DND-41 (cell line): ENCODE data around the gene TMEM132C.

Source experiments
- ATAC-seq: fragments of 200-7000 bp; cut with Tn5 transposase; 3 replicates; pipeline ENCODE4 v1.9.1; 2021; ENCODE audit warnings: low read depth; ENCODE audit not compliant: insufficient read depth
- DNase-seq: peaks from one replicate; pipeline ENCODE4 v3.0.0-alpha.2; 2020
- H2AFZ ChIP-seq: 2 replicates; pipeline ENCODE4 v1.6.0; 2012; ENCODE audit warnings: low read depth, low read length
- H3K27ac ChIP-seq: 2 replicates; pipeline ENCODE4 v1.5.1; 2012; ENCODE audit warnings: low read length, inconsistent platforms
- H3K27me3 ChIP-seq: fragments of 200-600 bp; sonication (generic); 2 replicates; pipeline ENCODE4 v1.6.0; 2012; ENCODE audit warnings: low read length, mild to moderate bottlenecking, inconsistent platforms; ENCODE audit not compliant: insufficient read depth, poor library complexity
- H3K36me3 ChIP-seq: 2 replicates; pipeline ENCODE4 v1.5.1; 2012; ENCODE audit warnings: low read length, inconsistent platforms; ENCODE audit not compliant: insufficient read depth
- H3K4me1 ChIP-seq: 2 replicates; pipeline ENCODE4 v1.5.1; 2012; ENCODE audit warnings: mild to moderate bottlenecking, low read length; ENCODE audit not compliant: insufficient read depth
- H3K4me2 ChIP-seq: 2 replicates; pipeline ENCODE4 v1.6.0; 2012; ENCODE audit warnings: mild to moderate bottlenecking, moderate library complexity, low read length, inconsistent platforms; ENCODE audit not compliant: insufficient read depth
- H3K4me3 ChIP-seq, 2 experiments: fragments of 200-600 bp in 1 of 2; shearing (Covaris generic) in 1 of 2; 2 replicates each; pipeline ENCODE4 v1.5.1; 2012 to 2016; ENCODE audit warnings: inconsistent platforms in 2 of 2, low read length in 2 of 2, mild to moderate bottlenecking in 2 of 2, low read depth in 1 of 2, moderate library complexity in 1 of 2
- H3K79me2 ChIP-seq: 2 replicates; pipeline ENCODE4 v1.6.0; 2012; ENCODE audit warnings: low read length, inconsistent platforms; ENCODE audit not compliant: insufficient read depth
- H3K9ac ChIP-seq: 2 replicates; pipeline ENCODE4 v1.6.0; 2012; ENCODE audit warnings: low read depth, mild to moderate bottlenecking, inconsistent platforms, low read length, moderate library complexity
- H3K9me3 ChIP-seq: 2 replicates; pipeline ENCODE4 v1.5.1; 2012; ENCODE audit warnings: low read length, moderate library complexity, mild to moderate bottlenecking, inconsistent platforms; ENCODE audit not compliant: insufficient read depth, severe bottlenecking
- H4K20me1 ChIP-seq: 2 replicates; pipeline ENCODE4 v1.6.0; 2012; ENCODE audit warnings: low read length; ENCODE audit not compliant: insufficient read depth
- CTCF ChIP-seq: IDR thresholded peaks from 2 replicates; pipeline ENCODE4 v1.5.1; 2012; ENCODE audit warnings: borderline replicate concordance, low read length, moderate library complexity, mild to moderate bottlenecking; ENCODE audit not compliant: poor library complexity, severe bottlenecking; ENCODE audit errors: extremely low read depth
- EZH2 ChIP-seq: IDR thresholded peaks from 3 replicates; pipeline ENCODE4 v1.6.1; 2012; ENCODE audit warnings: borderline replicate concordance, low read depth, mild to moderate bottlenecking, moderate library complexity, low read length, inconsistent platforms; ENCODE audit not compliant: severe bottlenecking

TMEM132C gene

GRCh38 chr12:128672893-128673292, 405.9 kb downstream of the TMEM132C start:
- Histone ChIP-seq H3K9me3 (no peaks in the 10 kb centered on the region), H3K4me2 (no peak overlapping the region), H3K4me3 (no peak overlapping the region), H3K36me3 (no peaks in the 10 kb centered on the region), H3K9ac (no peak overlapping the region), H4K20me1 (no peaks in the 10 kb centered on the region), H3K27me3 (no peaks in the 10 kb centered on the region), H3K27ac (no peak overlapping the region), H2AFZ (no peak overlapping the region), H3K4me1 (no peaks in the 10 kb centered on the region), H3K79me2 (no peaks in the 10 kb centered on the region)
- TF ChIP-seq EZH2 (no peak), CTCF (no peak)
- no peak for ATAC-seq
- DNase-seq, result no peak

GRCh38 chr12:128675576-128675975, 408.6 kb downstream of the TMEM132C start:
- no peaks in the 10 kb centered on the region for H4K20me1 ChIP-seq
- no peak for TF ChIP-seq CTCF
- TF ChIP-seq EZH2, result no peak
- H3K36me3 ChIP-seq, result no peaks in the 10 kb centered on the region
- H3K4me2 ChIP-seq, result no peak overlapping the region
- no peak overlapping the region for H2AFZ ChIP-seq
- ATAC-seq (no peak), DNase-seq (no peak)
- H3K4me3 ChIP-seq, result no peak overlapping the region
- H3K9me3 ChIP-seq, result no peaks in the 10 kb centered on the region
- H3K4me1 ChIP-seq, result no peaks in the 10 kb centered on the region
- no peaks in the 10 kb centered on the region for H3K27me3 ChIP-seq
- H3K27ac ChIP-seq, result no peak overlapping the region
- no peak overlapping the region for H3K9ac ChIP-seq
- no peaks in the 10 kb centered on the region for H3K79me2 ChIP-seq

DNA sequence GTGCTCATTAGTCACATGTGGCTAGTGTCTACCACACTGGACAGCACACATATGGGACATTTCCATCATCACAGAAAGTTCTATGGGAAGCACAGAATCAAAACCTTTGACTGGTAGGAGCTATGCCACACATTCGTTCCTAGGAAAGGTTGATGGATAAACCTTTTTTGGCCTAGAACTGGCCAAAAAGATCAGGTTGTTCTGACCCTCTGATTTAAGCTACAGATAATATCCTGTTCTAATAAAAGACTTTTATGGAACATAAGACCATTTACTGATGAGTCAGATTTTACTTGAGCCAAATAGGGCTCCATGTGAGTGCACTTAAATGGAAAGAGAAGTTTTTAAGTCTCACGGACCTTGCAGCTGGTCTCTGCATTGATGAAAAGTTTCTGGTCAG, 413.6 kb downstream of the TMEM132C start:
- H3K4me2 ChIP-seq, result no peak overlapping the region

More for the DNA sequence above, 413.6 kb downstream of the TMEM132C start:
- Histone ChIP-seq H3K4me1 (no peaks in the 10 kb centered on the region), H3K27me3 (no peaks in the 10 kb centered on the region), H3K9me3 (no peaks in the 10 kb centered on the region), H4K20me1 (no peaks in the 10 kb centered on the region), H3K79me2 (no peaks in the 10 kb centered on the region), H3K4me3 (no peak overlapping the region), H3K9ac (no peak overlapping the region), H3K36me3 (no peaks in the 10 kb centered on the region), H2AFZ (no peak overlapping the region), H3K27ac (no peak overlapping the region)
- no peak for DNase-seq
- ATAC-seq, result no peak
- TF ChIP-seq EZH2, result no peak
- TF ChIP-seq CTCF, result no peak
